Measurements from ENCODE around the gene CAMK2N2.

- TF ChIP-seq NFIC (IDR thresholded peaks at IDR 0.05) (no peak), YY1 (IDR thresholded peaks at IDR 0.05; ENCODE audit: low read depth) (no peak), RAD21 (IDR thresholded peaks at IDR 0.05; ENCODE audit: low read depth) (no peak), EP300 (IDR thresholded peaks at IDR 0.05; ENCODE audit: borderline replicate concordance) (no peak), TAF1 (IDR thresholded peaks at IDR 0.05; ENCODE audit: low read depth) (no peak), TCF12 (IDR thresholded peaks at IDR 0.05; ENCODE audit: low read depth) (no peak), CEBPB (IDR thresholded peaks at IDR 0.05) (no peak), REST (IDR thresholded peaks at IDR 0.05; ENCODE audit: low read depth) (no peak), CREB1 (IDR thresholded peaks at IDR 0.05; ENCODE audit: low read depth) (no peak), EGR1 (IDR thresholded peaks at IDR 0.05) (no peak), ZBTB7A (IDR thresholded peaks at IDR 0.05; ENCODE audit: low read depth) (no peak), MAX (IDR thresholded peaks at IDR 0.05) (no peak), FOXM1 (IDR thresholded peaks at IDR 0.05; ENCODE audit: borderline replicate concordance, low read depth) (no peak)
Measured at GRCh38 chr3:184236033-184236410, 25.3 kb downstream of the CAMK2N2 start.

Data from Ishikawa (cell line).